Measurements from ENCODE around the gene WBP2. TPM values are rescaled to one million over a fixed set of nuclear protein-coding genes. Genes with fewer than 3 reads are reported as not detected.

WBP2 gene
- total and polyA plus RNA-seq, 2 of the 13 experiments (the other 11 are each of a cell fraction or from before 2014, with no cell fraction given): 29.2 to 29.5 TPM

DNA sequence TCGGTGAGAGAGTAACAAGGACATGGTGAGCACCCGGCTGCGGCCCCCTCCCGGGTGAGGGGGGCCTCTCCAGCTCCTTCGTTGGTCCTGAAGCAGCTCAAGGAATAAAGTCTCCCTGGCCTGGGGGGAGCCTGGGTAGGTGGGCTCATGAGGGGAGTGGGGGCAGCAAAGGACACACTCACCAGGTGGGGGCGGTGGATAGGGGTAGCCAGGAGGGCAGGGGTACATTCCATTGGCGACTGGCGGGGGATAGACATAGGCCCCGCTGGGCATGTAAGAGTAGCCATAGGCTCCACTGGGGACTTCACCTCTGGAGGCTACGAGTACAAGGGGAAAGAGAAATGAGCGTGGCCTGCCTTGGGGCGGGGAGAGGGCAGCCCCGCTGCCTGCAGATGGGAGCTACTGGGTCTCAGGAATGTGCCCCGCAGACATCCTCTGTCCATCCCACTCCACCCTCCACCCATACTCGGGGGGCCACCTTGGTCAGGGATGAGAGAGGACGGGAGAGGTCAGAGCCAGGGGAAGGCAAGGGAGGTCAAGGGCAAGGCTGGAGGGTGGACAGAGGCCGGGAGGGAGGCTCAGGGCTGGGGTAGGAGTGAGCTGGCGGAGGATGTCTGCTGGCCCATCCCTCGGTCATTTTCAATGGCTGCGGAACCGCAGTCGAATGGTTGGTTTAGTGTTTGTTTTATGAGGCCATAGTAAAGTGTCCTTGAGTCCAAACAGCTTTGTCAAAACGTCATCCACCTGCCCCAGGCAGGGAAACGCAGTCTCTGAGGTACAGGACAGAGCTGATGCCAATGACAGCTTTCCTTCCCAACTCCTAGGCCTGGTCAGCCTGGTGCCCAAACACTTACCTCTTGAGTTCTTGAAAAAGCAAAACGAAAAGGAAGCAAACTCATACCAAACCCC lies 7.3 kb downstream of the WBP2 start (continued):
- TF ChIP-seq, protein P1, sequence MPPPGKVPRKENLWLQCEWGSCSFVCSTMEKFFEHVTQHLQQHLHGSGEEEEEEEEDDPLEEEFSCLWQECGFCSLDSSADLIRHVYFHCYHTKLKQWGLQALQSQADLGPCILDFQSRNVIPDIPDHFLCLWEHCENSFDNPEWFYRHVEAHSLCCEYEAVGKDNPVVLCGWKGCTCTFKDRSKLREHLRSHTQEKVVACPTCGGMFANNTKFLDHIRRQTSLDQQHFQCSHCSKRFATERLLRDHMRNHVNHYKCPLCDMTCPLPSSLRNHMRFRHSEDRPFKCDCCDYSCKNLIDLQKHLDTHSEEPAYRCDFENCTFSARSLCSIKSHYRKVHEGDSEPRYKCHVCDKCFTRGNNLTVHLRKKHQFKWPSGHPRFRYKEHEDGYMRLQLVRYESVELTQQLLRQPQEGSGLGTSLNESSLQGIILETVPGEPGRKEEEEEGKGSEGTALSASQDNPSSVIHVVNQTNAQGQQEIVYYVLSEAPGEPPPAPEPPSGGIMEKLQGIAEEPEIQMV (CRISPR knock-in tag; IDR thresholded peaks at IDR 0.05; ENCODE audit: low read depth): no peak
- TF ChIP-seq GABPB1 (CRISPR knock-in tag; IDR thresholded peaks at IDR 0.05) (0 out of 2 replicates have a peak, but pooled peaks have one; percentile 4), ZNF615 (CRISPR knock-in tag; IDR thresholded peaks at IDR 0.05; ENCODE audit: borderline replicate concordance) (no peak), CAMTA2 (CRISPR knock-in tag; IDR thresholded peaks at IDR 0.05; ENCODE audit: borderline replicate concordance) (0 out of 2 replicates have a peak, but pooled peaks have one; percentile 4), RBFOX2 (IDR thresholded peaks at IDR 0.05; ENCODE audit: low read depth, low read length) (peak; percentile 24; the same call in 1 of the 2 replicates), MIXL1 (CRISPR knock-in tag; IDR thresholded peaks at IDR 0.05) (no peak), GATAD2A (CRISPR knock-in tag; IDR thresholded peaks at IDR 0.05) (no peak), RORA (CRISPR knock-in tag; IDR thresholded peaks at IDR 0.05) (no peak), GATA4 (IDR thresholded peaks at IDR 0.05; ENCODE audit: borderline replicate concordance, low read depth) (no peak), ZC3H4 (CRISPR knock-in tag; IDR thresholded peaks at IDR 0.05; ENCODE audit: borderline replicate concordance) (no peak), ZFP90 (CRISPR knock-in tag; IDR thresholded peaks at IDR 0.05; ENCODE audit: borderline replicate concordance) (no peak; the same call in 1 of the 2 replicates), NFKB2 (CRISPR knock-in tag; IDR thresholded peaks at IDR 0.05; ENCODE audit: borderline replicate concordance) (0 out of 2 replicates have a peak, but pooled peaks have one; percentile 4), SAP130 (CRISPR knock-in tag; IDR thresholded peaks at IDR 0.05; ENCODE audit: low read depth) (no peak; the same call in 1 of the 2 replicates), SIX4 (CRISPR knock-in tag; IDR thresholded peaks at IDR 0.05) (no peak), ELF4 (CRISPR knock-in tag; IDR thresholded peaks at IDR 0.05; ENCODE audit: borderline replicate concordance) (no peak), ATF7 (IDR thresholded peaks at IDR 0.05) (no peak), ATF7 (CRISPR knock-in tag; IDR thresholded peaks at IDR 0.05) (0 out of 2 replicates have a peak, but pooled peaks have one; percentile 7), NFYC (CRISPR knock-in tag; IDR thresholded peaks at IDR 0.05) (no peak)
- TF ChIP-seq, protein P2, sequence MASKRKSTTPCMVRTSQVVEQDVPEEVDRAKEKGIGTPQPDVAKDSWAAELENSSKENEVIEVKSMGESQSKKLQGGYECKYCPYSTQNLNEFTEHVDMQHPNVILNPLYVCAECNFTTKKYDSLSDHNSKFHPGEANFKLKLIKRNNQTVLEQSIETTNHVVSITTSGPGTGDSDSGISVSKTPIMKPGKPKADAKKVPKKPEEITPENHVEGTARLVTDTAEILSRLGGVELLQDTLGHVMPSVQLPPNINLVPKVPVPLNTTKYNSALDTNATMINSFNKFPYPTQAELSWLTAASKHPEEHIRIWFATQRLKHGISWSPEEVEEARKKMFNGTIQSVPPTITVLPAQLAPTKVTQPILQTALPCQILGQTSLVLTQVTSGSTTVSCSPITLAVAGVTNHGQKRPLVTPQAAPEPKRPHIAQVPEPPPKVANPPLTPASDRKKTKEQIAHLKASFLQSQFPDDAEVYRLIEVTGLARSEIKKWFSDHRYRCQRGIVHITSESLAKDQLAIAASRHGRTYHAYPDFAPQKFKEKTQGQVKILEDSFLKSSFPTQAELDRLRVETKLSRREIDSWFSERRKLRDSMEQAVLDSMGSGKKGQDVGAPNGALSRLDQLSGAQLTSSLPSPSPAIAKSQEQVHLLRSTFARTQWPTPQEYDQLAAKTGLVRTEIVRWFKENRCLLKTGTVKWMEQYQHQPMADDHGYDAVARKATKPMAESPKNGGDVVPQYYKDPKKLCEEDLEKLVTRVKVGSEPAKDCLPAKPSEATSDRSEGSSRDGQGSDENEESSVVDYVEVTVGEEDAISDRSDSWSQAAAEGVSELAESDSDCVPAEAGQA (IDR thresholded peaks at IDR 0.05; ENCODE audit: low read depth): no peak
- TF ChIP-seq, protein P2 (CRISPR knock-in tag; IDR thresholded peaks at IDR 0.05; ENCODE audit: borderline replicate concordance): no peak
- TF ChIP-seq, protein P3, sequence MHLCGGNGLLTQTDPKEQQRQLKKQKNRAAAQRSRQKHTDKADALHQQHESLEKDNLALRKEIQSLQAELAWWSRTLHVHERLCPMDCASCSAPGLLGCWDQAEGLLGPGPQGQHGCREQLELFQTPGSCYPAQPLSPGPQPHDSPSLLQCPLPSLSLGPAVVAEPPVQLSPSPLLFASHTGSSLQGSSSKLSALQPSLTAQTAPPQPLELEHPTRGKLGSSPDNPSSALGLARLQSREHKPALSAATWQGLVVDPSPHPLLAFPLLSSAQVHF (CRISPR knock-in tag; IDR thresholded peaks at IDR 0.05): no peak
- TF ChIP-seq, protein P4, sequence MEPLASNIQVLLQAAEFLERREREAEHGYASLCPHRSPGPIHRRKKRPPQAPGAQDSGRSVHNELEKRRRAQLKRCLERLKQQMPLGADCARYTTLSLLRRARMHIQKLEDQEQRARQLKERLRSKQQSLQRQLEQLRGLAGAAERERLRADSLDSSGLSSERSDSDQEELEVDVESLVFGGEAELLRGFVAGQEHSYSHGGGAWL (CRISPR knock-in tag; IDR thresholded peaks at IDR 0.05): no peak

All from HepG2 (cell line).